ENCODE results near the gene BACE1. TPM values are rescaled to one million over a fixed set of nuclear protein-coding genes. Genes with fewer than 3 reads are reported as not detected.
A peak's percentile ranks its signal among the peaks of the same experiment; 100 is the strongest.

Gene BACE1
- total RNA-seq, 1 experiment from 2014 or later: 2.0 TPM

- in situ Hi-C loops (cut with HindIII; ENCODE audit: low pct_unique_long_range_greater_than_20kb, low sequenced_read_pairs): no loop called here
- DNase-seq (ENCODE audit: low read depth, low spot score): no peak
Measured at GRCh38 chr11:117314840-117315239, 1.2 kb downstream of the BACE1 start.

- in situ Hi-C loops (cut with HindIII; ENCODE audit: low pct_unique_long_range_greater_than_20kb, low sequenced_read_pairs): no loop called here
- DNase-seq (ENCODE audit: low read depth, low spot score): no peak
Measured at GRCh38 chr11:117313828-117314768, 2.0 kb downstream of the BACE1 start.

- DNase-seq (ENCODE audit: low read depth, low spot score): no peak
- in situ Hi-C loops (cut with HindIII; ENCODE audit: low pct_unique_long_range_greater_than_20kb, low sequenced_read_pairs): no loop called here
Measured at GRCh38 chr11:117313091-117313490, 3.0 kb downstream of the BACE1 start.

GRCh38 chr11:117309310-117309709 lies 6.7 kb downstream of the BACE1 start:
- in situ Hi-C loops (cut with HindIII; ENCODE audit: low pct_unique_long_range_greater_than_20kb, low sequenced_read_pairs): no loop called here
- no peak for DNase-seq (ENCODE audit: low read depth, low spot score)

- in situ Hi-C loops (cut with HindIII; ENCODE audit: low pct_unique_long_range_greater_than_20kb, low sequenced_read_pairs): no loop called here
- DNase-seq (ENCODE audit: low read depth, low spot score): no peak
Measured at GRCh38 chr11:117305145-117305544, 10.9 kb downstream of the BACE1 start.

- no peak for DNase-seq (ENCODE audit: low read depth, low spot score)
- in situ Hi-C loops (cut with HindIII; ENCODE audit: low pct_unique_long_range_greater_than_20kb, low sequenced_read_pairs): no loop called here
Measured at GRCh38 chr11:117303646-117304315, 12.3 kb downstream of the BACE1 start.

- no peak for DNase-seq (ENCODE audit: low read depth, low spot score)
- in situ Hi-C loops (cut with HindIII; ENCODE audit: low pct_unique_long_range_greater_than_20kb, low sequenced_read_pairs): no loop called here
Measured at GRCh38 chr11:117303101-117303500, 13.0 kb downstream of the BACE1 start.

GRCh38 chr11:117302228-117302627 lies 13.8 kb downstream of the BACE1 start:
- in situ Hi-C loops (cut with HindIII; ENCODE audit: low pct_unique_long_range_greater_than_20kb, low sequenced_read_pairs): no loop called here
- no peak for DNase-seq (ENCODE audit: low read depth, low spot score)

- in situ Hi-C loops (cut with HindIII; ENCODE audit: low pct_unique_long_range_greater_than_20kb, low sequenced_read_pairs): no loop called here
- no peak for DNase-seq (ENCODE audit: low read depth, low spot score)
Measured at GRCh38 chr11:117300773-117301172, 15.3 kb downstream of the BACE1 start.

- in situ Hi-C loops (cut with HindIII; ENCODE audit: low pct_unique_long_range_greater_than_20kb, low sequenced_read_pairs): no loop called here
- no peak for DNase-seq (ENCODE audit: low read depth, low spot score)
Measured at GRCh38 chr11:117300283-117300663, 15.8 kb downstream of the BACE1 start.

GRCh38 chr11:117299351-117300282 lies 16.4 kb downstream of the BACE1 start:
- in situ Hi-C loops (cut with HindIII; ENCODE audit: low pct_unique_long_range_greater_than_20kb, low sequenced_read_pairs): no loop called here
- DNase-seq (ENCODE audit: low read depth, low spot score): no peak

- DNase-seq (ENCODE audit: low read depth, low spot score): no peak
- in situ Hi-C loops (cut with HindIII; ENCODE audit: low pct_unique_long_range_greater_than_20kb, low sequenced_read_pairs): no loop called here
Measured at GRCh38 chr11:117298195-117298594, 17.9 kb downstream of the BACE1 start.

GRCh38 chr11:117296881-117297280 lies 19.2 kb downstream of the BACE1 start:
- in situ Hi-C loops (cut with HindIII; ENCODE audit: low pct_unique_long_range_greater_than_20kb, low sequenced_read_pairs): no loop called here
- DNase-seq (ENCODE audit: low read depth, low spot score): no peak

- in situ Hi-C loops (cut with HindIII; ENCODE audit: low pct_unique_long_range_greater_than_20kb, low sequenced_read_pairs): no loop called here
- peak; percentile 49 for DNase-seq (ENCODE audit: low read depth, low spot score)
Measured at GRCh38 chr11:117295438-117296137, 20.5 kb downstream of the BACE1 start.

GRCh38 chr11:117292616-117293015 lies 23.4 kb downstream of the BACE1 start:
- no peak for DNase-seq (ENCODE audit: low read depth, low spot score)
- in situ Hi-C loops (cut with HindIII; ENCODE audit: low pct_unique_long_range_greater_than_20kb, low sequenced_read_pairs): no loop called here

GRCh38 chr11:117290809-117291396 lies 25.2 kb downstream of the BACE1 start, which contains the start of gene BACE1-AS:
TSS of gene BACE1-AS (plus strand) at chr11:117291346.
- in situ Hi-C loops (cut with HindIII; ENCODE audit: low pct_unique_long_range_greater_than_20kb, low sequenced_read_pairs): no loop called here
- DNase-seq (ENCODE audit: low read depth, low spot score): no peak

GRCh38 chr11:117289795-117290194 lies 26.3 kb downstream of the BACE1 start:
- no peak for DNase-seq (ENCODE audit: low read depth, low spot score)
- in situ Hi-C loops (cut with HindIII; ENCODE audit: low pct_unique_long_range_greater_than_20kb, low sequenced_read_pairs): no loop called here
